ENCODE measurements around the gene GRIP2.

- TF ChIP-seq CTCF (IDR thresholded peaks at IDR 0.05; ENCODE audit: low read length) = no peak
- TF ChIP-seq EZH2 (optimal IDR thresholded peaks at IDR 0.05; ENCODE audit: low read depth, low read length) = no peak
Measured at GRCh38 chr3:14537590-14538450, 2.3 kb downstream of the GRIP2 start.
